Mesenchymal stem cell (in vitro differentiated cells and primary cell): ENCODE results near the gene COL5A2.
A peak's percentile ranks its signal among the peaks of the same experiment; 100 is the strongest.

Experiments
- DNase-seq: peaks from one replicate; pipeline ENCODE4 v3.0.0-alpha.2; 2013
- H2AFZ ChIP-seq: one replicate; pipeline ENCODE4 v1.6.1; 2013; ENCODE audit warnings: low read depth, mild to moderate bottlenecking, control low read depth, inconsistent platforms, low read length, moderate library complexity
- H2AK5ac ChIP-seq: 2 replicates; pipeline ENCODE4 v1.6.1; 2013; ENCODE audit warnings: low read length, moderate library complexity, mild to moderate bottlenecking, inconsistent platforms; ENCODE audit not compliant: severe bottlenecking
- H2BK120ac ChIP-seq: one replicate; pipeline ENCODE4 v1.6.1; 2013; ENCODE audit warnings: low read depth, mild to moderate bottlenecking, inconsistent platforms, low read length, moderate library complexity
- H2BK12ac ChIP-seq, 2 experiments: one replicate each; pipeline ENCODE4 v1.6.1; 2013; ENCODE audit warnings: inconsistent platforms in 2 of 2, low read length in 2 of 2, mild to moderate bottlenecking in 2 of 2, moderate library complexity in 2 of 2, control low read depth in 1 of 2
- H2BK15ac ChIP-seq: one replicate; pipeline ENCODE4 v1.6.1; 2013; ENCODE audit warnings: mild to moderate bottlenecking, low read depth, inconsistent platforms; ENCODE audit not compliant: poor library complexity, severe bottlenecking
- H2BK5ac ChIP-seq: 2 replicates; pipeline ENCODE4 v1.6.1; 2013; ENCODE audit warnings: low read depth, mild to moderate bottlenecking, low read length, control low read depth, inconsistent platforms; ENCODE audit not compliant: poor library complexity, severe bottlenecking
- H3K14ac ChIP-seq, 2 experiments: one replicate each; pipeline ENCODE4 v1.6.1; 2013; ENCODE audit warnings: inconsistent platforms in 2 of 2, low read length in 2 of 2, control low read depth in 1 of 2, mild to moderate bottlenecking in 1 of 2, moderate library complexity in 1 of 2
- H3K18ac ChIP-seq, 2 experiments: one replicate each; pipeline ENCODE4 v1.6.1; 2013; ENCODE audit warnings: inconsistent platforms in 2 of 2, low read length in 2 of 2, control low read depth in 1 of 2, low read depth in 1 of 2, mild to moderate bottlenecking in 1 of 2
- H3K23ac ChIP-seq, 2 experiments: one replicate each; pipeline ENCODE4 v1.6.1; 2013; ENCODE audit warnings: inconsistent platforms in 2 of 2, low read length in 2 of 2, mild to moderate bottlenecking in 2 of 2, moderate library complexity in 2 of 2, control low read depth in 1 of 2
- H3K27ac ChIP-seq: 2 replicates; pipeline ENCODE4 v1.5.1; 2013; ENCODE audit warnings: mild to moderate bottlenecking, moderate library complexity, low read length, control low read depth, inconsistent platforms; ENCODE audit not compliant: poor library complexity, severe bottlenecking
- H3K27me3 ChIP-seq, 2 experiments: 2 replicates each; pipeline versions ENCODE4 v1.6.1 to v1.7.0; 2013; ENCODE audit warnings: low read length in 2 of 2, mild to moderate bottlenecking in 2 of 2, moderate library complexity in 2 of 2, control low read depth in 1 of 2, inconsistent platforms in 1 of 2; ENCODE audit not compliant: control insufficient read depth in 1 of 2, insufficient read depth in 1 of 2
- H3K36me3 ChIP-seq, 2 experiments: 2 replicates each; pipeline versions ENCODE4 v1.6.1 to v1.7.0; 2013; ENCODE audit warnings: low read length in 2 of 2, control low read depth in 1 of 2, inconsistent platforms in 1 of 2, low read depth in 1 of 2, mild to moderate bottlenecking in 1 of 2; ENCODE audit not compliant: insufficient read depth in 2 of 2, control insufficient read depth in 1 of 2
- H3K4ac ChIP-seq, 2 experiments: one replicate each; pipeline ENCODE4 v1.6.1; 2013; ENCODE audit warnings: inconsistent platforms in 2 of 2, low read length in 2 of 2, mild to moderate bottlenecking in 2 of 2, moderate library complexity in 2 of 2, control low read depth in 1 of 2, low read depth in 1 of 2
- H3K4me1 ChIP-seq: 2 replicates; pipeline ENCODE4 v1.6.1; 2013; ENCODE audit warnings: low read depth, low read length, control low read depth; ENCODE audit not compliant: control insufficient read depth, insufficient read depth
- H3K4me2 ChIP-seq: 2 replicates; pipeline ENCODE4 v1.6.1; 2013; ENCODE audit warnings: low read length, mild to moderate bottlenecking, inconsistent platforms; ENCODE audit not compliant: poor library complexity, severe bottlenecking
- H3K4me3 ChIP-seq, 2 experiments: 2 replicates each; pipeline versions ENCODE4 v1.5.1 to v1.7.0; 2013; ENCODE audit warnings: low read length in 2 of 2, mild to moderate bottlenecking in 2 of 2, control low read depth in 1 of 2, low read depth in 1 of 2; ENCODE audit not compliant: insufficient read depth in 1 of 2
- H3K79me1 ChIP-seq: replicated peaks from 2 replicates; pipeline ENCODE4 v1.6.1; 2013; ENCODE audit warnings: mild to moderate bottlenecking, control low read depth, low read length, inconsistent platforms; ENCODE audit not compliant: poor library complexity, severe bottlenecking
- H3K9ac ChIP-seq: 2 replicates; pipeline ENCODE4 v1.7.0; 2013; ENCODE audit warnings: mild to moderate bottlenecking, low read length, moderate library complexity
- H3K9me3 ChIP-seq: 2 replicates; pipeline ENCODE4 v1.7.0; 2013; ENCODE audit warnings: mild to moderate bottlenecking, low read length; ENCODE audit not compliant: control insufficient read depth
- H4K8ac ChIP-seq: one replicate; pipeline ENCODE4 v1.6.1; 2013; ENCODE audit warnings: inconsistent platforms, mild to moderate bottlenecking, low read length, moderate library complexity
- H4K91ac ChIP-seq: one replicate; pipeline ENCODE4 v1.6.1; 2013; ENCODE audit warnings: mild to moderate bottlenecking, low read length, inconsistent platforms
- WGBS: methylation state at CpG from one replicate; pipeline ENCODE4 v1.1.7; 2013; ENCODE audit warnings: mixed read lengths; 5-methylcytosine and 5-hydroxymethylcytosine counted together

The COL5A2 gene

GRCh38 chr2:189095101-189095500, 84.5 kb downstream of the COL5A2 start:
- Histone ChIP-seq H3K9ac (peak overlapping the region; percentile 12), H3K27me3 (no peaks in the 10 kb centered on the region), H2AFZ (no peak overlapping the region), H2AK5ac (no peak overlapping the region), H4K8ac (no peak overlapping the region), H2BK120ac (peak overlapping the region; percentile 49), H3K4me3 (no peak overlapping the region), H3K23ac (no peak overlapping the region), H3K27ac (no peak overlapping the region), H3K4me1 (peaks cover 2% of the 10 kb centered on the region), H3K79me1 (peaks cover 11% of the 10 kb centered on the region), H3K4me2 (no peak overlapping the region), H3K14ac (no peak overlapping the region), H2BK15ac (peak overlapping the region; percentile 69), H3K9me3 (no peaks in the 10 kb centered on the region), H2BK5ac (no peak overlapping the region), H2BK12ac (no peak overlapping the region), H4K91ac (no peak overlapping the region), H3K18ac (peak overlapping the region in 1 of 2 experiments; percentile 33), H3K4ac (no peak overlapping the region), H3K36me3 (peaks cover 3 to 63% of the 10 kb centered on the region in 2 experiments)
- 91% methylated on average over 2 of the region's 3 CpGs for WGBS
- DNase-seq: no peak

DNA sequence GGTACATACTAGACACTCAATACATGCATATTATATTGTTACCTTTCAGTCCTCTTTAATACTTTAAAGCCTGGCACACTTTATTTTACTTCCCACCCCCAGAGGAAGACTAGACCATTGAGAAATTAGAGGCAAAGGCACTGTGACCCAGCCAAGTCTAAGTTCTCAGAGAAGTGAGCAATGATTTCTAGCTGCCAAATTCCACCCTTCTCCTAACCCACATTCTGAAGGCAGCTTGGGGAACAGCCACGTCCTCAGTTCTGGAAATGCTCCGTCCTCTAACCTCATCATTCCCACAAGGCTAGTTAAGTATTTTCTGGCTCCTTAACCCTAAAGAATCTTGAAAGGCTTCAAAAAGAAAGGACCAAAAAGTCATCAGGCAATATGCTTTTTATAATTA, 86.6 kb downstream of the COL5A2 start:
- H3K27ac ChIP-seq: no peak overlapping the region
- H3K36me3 ChIP-seq: peaks cover 3 to 71% of the 10 kb centered on the region in 2 experiments
- DNase-seq: no peak
- H3K4me3 ChIP-seq: no peak overlapping the region
- H3K27me3 ChIP-seq: no peaks in the 10 kb centered on the region
- H2AFZ ChIP-seq: no peak overlapping the region
- no peak overlapping the region for H4K91ac ChIP-seq
- no peak overlapping the region for H3K23ac ChIP-seq
- H4K8ac ChIP-seq: no peak overlapping the region
- H3K14ac ChIP-seq: no peak overlapping the region
- peak overlapping the region in 1 of 2 experiments; percentile 70 for H3K18ac ChIP-seq
- peaks cover 11% of the 10 kb centered on the region for H3K79me1 ChIP-seq
- H3K4me1 ChIP-seq: peaks cover 2% of the 10 kb centered on the region
- no peak overlapping the region for H3K4me2 ChIP-seq
- H2BK12ac ChIP-seq: no peak overlapping the region
- peak overlapping the region; percentile 70 for H2AK5ac ChIP-seq
- no peak overlapping the region for H2BK5ac ChIP-seq
- H2BK15ac ChIP-seq: no peak overlapping the region
- H2BK120ac ChIP-seq: no peak overlapping the region
- WGBS: 95% methylated on average over 2 of the region's 2 CpGs
- peak overlapping the region in 1 of 2 experiments; percentile 49 for H3K4ac ChIP-seq
- peak overlapping the region; percentile 86 for H3K9ac ChIP-seq
- no peaks in the 10 kb centered on the region for H3K9me3 ChIP-seq

- Histone ChIP-seq H3K36me3 (peaks cover 3 to 64% of the 10 kb centered on the region in 2 experiments), H2AK5ac (no peak overlapping the region), H3K14ac (no peak overlapping the region), H3K18ac (no peak overlapping the region), H2BK5ac (no peak overlapping the region), H3K4ac (no peak overlapping the region), H3K9me3 (no peaks in the 10 kb centered on the region), H3K27ac (no peak overlapping the region), H3K4me1 (no peaks in the 10 kb centered on the region), H3K4me3 (no peak overlapping the region), H3K27me3 (no peaks in the 10 kb centered on the region), H3K9ac (peak overlapping the region; percentile 86), H4K91ac (no peak overlapping the region), H2BK15ac (no peak overlapping the region), H3K4me2 (no peak overlapping the region), H3K23ac (no peak overlapping the region), H2BK120ac (no peak overlapping the region), H2BK12ac (no peak overlapping the region), H2AFZ (no peak overlapping the region), H3K79me1 (peaks cover 11% of the 10 kb centered on the region), H4K8ac (no peak overlapping the region)
- no CpG with 5 or more reads among the region's 1 CpG for WGBS
- DNase-seq: no peak
Measured at GRCh38 chr2:189091253-189091652, 88.3 kb downstream of the COL5A2 start.

GRCh38 chr2:189088591-189089205, 90.9 kb downstream of the COL5A2 start:
- no peak overlapping the region for H3K14ac ChIP-seq
- H2BK15ac ChIP-seq: no peak overlapping the region
- no peak overlapping the region for H2BK5ac ChIP-seq
- no peak overlapping the region for H2BK120ac ChIP-seq
- no peak overlapping the region for H3K27ac ChIP-seq
- H2AK5ac ChIP-seq: no peak overlapping the region
- H4K8ac ChIP-seq: no peak overlapping the region
- H2AFZ ChIP-seq: no peak overlapping the region
- no peaks in the 10 kb centered on the region for H3K9me3 ChIP-seq
- no peaks in the 10 kb centered on the region for H3K4me1 ChIP-seq
- H3K23ac ChIP-seq: no peak overlapping the region
- H3K27me3 ChIP-seq: no peaks in the 10 kb centered on the region
- H3K4me3 ChIP-seq: no peak overlapping the region
- peak; percentile 47 for DNase-seq
- no peak overlapping the region for H3K18ac ChIP-seq
- WGBS: no CpG with 5 or more reads among the region's 3 CpGs
- peaks cover 3 to 76% of the 10 kb centered on the region in 2 experiments for H3K36me3 ChIP-seq
- H4K91ac ChIP-seq: no peak overlapping the region
- no peak overlapping the region for H2BK12ac ChIP-seq
- H3K79me1 ChIP-seq: peaks cover 9% of the 10 kb centered on the region
- H3K9ac ChIP-seq: no peak overlapping the region
- no peak overlapping the region for H3K4ac ChIP-seq
- no peak overlapping the region for H3K4me2 ChIP-seq
